Ovary (tissue), 9 donors: ENCODE results near the gene RAP1GAP2. TPM values are rescaled to one million over a fixed set of nuclear protein-coding genes. Genes with fewer than 3 reads are reported as not detected.

Source experiments
- DNase-seq, 5 donors: peaks; one replicate each; pipeline ENCODE4 v3.0.0-alpha.2; 2019 to 2020
- H3K27ac ChIP-seq, 2 donors: fragments of 200-600 bp; one replicate each; pipeline versions ENCODE4 v1.5.1 to v1.8.0; 2019 to 2022
- H3K27me3 ChIP-seq: fragments of 200-600 bp; one replicate; pipeline ENCODE4 v1.8.0; 2022
- H3K36me3 ChIP-seq: fragments of 200-600 bp; sonication (generic); one replicate; pipeline ENCODE4 v1.5.1; 2019
- H3K4me1 ChIP-seq: one replicate; pipeline ENCODE4 v1.8.1; 2013; ENCODE audit warnings: mild to moderate bottlenecking, moderate library complexity; ENCODE audit not compliant: insufficient read depth
- H3K4me3 ChIP-seq: fragments of 200-600 bp; sonication (generic); one replicate; pipeline ENCODE4 v1.5.1; 2017
- H3K9me3 ChIP-seq, 2 donors: fragments of 200-600 bp in 1 of 2; sonication (generic) in 1 of 2; one replicate each; pipeline versions ENCODE4 v1.5.1 to v1.8.1; 2013 to 2019; ENCODE audit warnings: mild to moderate bottlenecking in 1 of 2, moderate library complexity in 1 of 2
- CTCF ChIP-seq, 3 donors: fragments of 450-650 bp in 2 of 3; fragments of 200-600 bp in 1 of 3; IDR thresholded peaks; one replicate each; pipeline versions ENCODE4 v1.5.1 to v1.8.0; 2016 to 2022; ENCODE audit warnings: antibody characterized with exemption in 3 of 3, mild to moderate bottlenecking in 1 of 3
- EP300 ChIP-seq: sonication (generic); formaldehyde crosslinking; IDR thresholded peaks from one replicate; pipeline ENCODE4 v1.6.1; 2017; ENCODE audit warnings: antibody characterized with exemption
- POLR2A ChIP-seq: fragments of 450-650 bp; IDR thresholded peaks from one replicate; pipeline ENCODE4 v1.6.1; 2017; ENCODE audit warnings: antibody characterized with exemption, mild to moderate bottlenecking, moderate library complexity
- WGBS, 3 donors: extraction: QIAGEN DNeasy Blood & Tissue Kit in 1 of 3; methylation state at CpG; one replicate each; pipeline versions ENCODE4 v1.1.5 to v1.1.7; 2013 to 2017; 5-methylcytosine and 5-hydroxymethylcytosine counted together
- intact Hi-C, 4 donors: fragments of 100-400 bp; cut with DNase I; formaldehyde crosslinking; loops; one replicate each; pipeline versions ENCODE4 v1.11.0 to v1.15.1; 2022 to 2023
- polyA plus RNA-seq, 2 donors: library from polyadenylated mRNA; stranded (reverse); fragments of 200-250 nt in 1 of 2; fragments of 350-450 nt in 1 of 2; fragmentation: Illumina TruSeq in 1 of 2; extraction: RNeasy Lipid Tissue Mini Kit (QIAGEN cat#74804) in 1 of 2; gene quantifications; one replicate each; pipeline ENCODE4 v1.2.3, GENCODE V29; 2013 to 2014
- total RNA-seq, 7 donors: library from RNA; depleted of rRNA in 2 of 7; stranded (reverse); fragments of >200 nt in 2 of 7; fragmentation: NEBNext Ultra II Directional in 3 of 7; extraction: Animal tissue kit (Norgen Biotek cat#: 25700) in 3 of 7; gene quantifications; one replicate each; pipeline versions ENCODE4 v1.1.0 to v1.2.4, GENCODE V29; 2016 to 2023
- donor health status: DM: no; HTN: no; CAD: no; lungs with moderate emphysema.
- donor health status: DM: no; HTN: no; CAD: no.
- donor health status: Bipolar disorder and iron deficiency.
- donor health status: DM: yes; HTN: yes; CAD: no.
- donor health status: DM: no; HTN: no; CAD: no.
- donor health status: DM: yes; HTN: yes; CAD: no.

The RAP1GAP2 gene
- total and polyA plus RNA-seq, 9 donors, result 4.3 to 15.4 (median 12.3) TPM

GRCh38 chr17:3033248-3033640 is 237.0 kb downstream of the RAP1GAP2 start:
- intact Hi-C loops, result no loop called here
- H3K27me3 ChIP-seq, result no peaks in the 10 kb centered on the region
- H3K4me1 ChIP-seq, result no peaks in the 10 kb centered on the region
- no peak overlapping the region for H3K4me3 ChIP-seq
- no peaks in the 10 kb centered on the region for H3K9me3 ChIP-seq
- TF ChIP-seq EP300 (no peak), POLR2A (no peak), CTCF (IDR thresholded peaks at IDR 0.05) (no peak)
- H3K27ac ChIP-seq, result no peak overlapping the region
- no peaks in the 10 kb centered on the region for H3K36me3 ChIP-seq
- peak in 2 of 5 donors; percentile 5 to 10 for DNase-seq
- WGBS, 3 donors, result 81 to 84% (median 83%) methylated on average over 15 of the region's 15 CpGs

- H3K36me3 ChIP-seq, result no peaks in the 10 kb centered on the region
- no peaks in the 10 kb centered on the region for H3K27me3 ChIP-seq
- DNase-seq, result peak in 2 of 5 donors; percentile 7 to 11
- TF ChIP-seq EP300 (no peak), POLR2A (no peak), CTCF (IDR thresholded peaks at IDR 0.05) (no peak)
- no peak overlapping the region for H3K27ac ChIP-seq
- intact Hi-C loops, result no loop called here
- H3K9me3 ChIP-seq, result no peaks in the 10 kb centered on the region
- WGBS, 3 donors, result 65 to 70% (median 67%) methylated on average over 25 to 26 of the region's 26 CpGs
- H3K4me1 ChIP-seq, result no peaks in the 10 kb centered on the region
- H3K4me3 ChIP-seq, result no peak overlapping the region
These were observed 237.7 kb downstream of the RAP1GAP2 start for GRCh38 chr17:3033741-3034577.

- intact Hi-C loops, result no loop called here
- no peaks in the 10 kb centered on the region for H3K27me3 ChIP-seq
- no peaks in the 10 kb centered on the region for H3K4me1 ChIP-seq
- H3K9me3 ChIP-seq, result no peaks in the 10 kb centered on the region
- peak in 1 of 5 donors; percentile 7 for DNase-seq
- no peak overlapping the region for H3K27ac ChIP-seq
- WGBS, 3 donors, result 69 to 83% (median 79%) methylated on average over 8 to 9 of the region's 9 CpGs
- TF ChIP-seq POLR2A (no peak), CTCF (IDR thresholded peaks at IDR 0.05) (no peak), EP300 (no peak)
- no peak overlapping the region for H3K4me3 ChIP-seq
- H3K36me3 ChIP-seq, result no peaks in the 10 kb centered on the region
These were observed 238.3 kb downstream of the RAP1GAP2 start for GRCh38 chr17:3034578-3034920.

- Histone ChIP-seq H3K36me3 (no peaks in the 10 kb centered on the region), H3K27me3 (no peaks in the 10 kb centered on the region), H3K9me3 (no peaks in the 10 kb centered on the region), H3K27ac (no peak overlapping the region), H3K4me3 (no peak overlapping the region), H3K4me1 (no peaks in the 10 kb centered on the region)
- DNase-seq, result peak in 2 of 5 donors; percentile 1 to 4
- TF ChIP-seq POLR2A (no peak), CTCF (IDR thresholded peaks at IDR 0.05) (no peak), EP300 (no peak)
- intact Hi-C loops, result no loop called here
- WGBS, 3 donors, result 51 to 58% (median 55%) methylated on average over 13 of the region's 13 CpGs
These were observed 239.2 kb downstream of the RAP1GAP2 start for GRCh38 chr17:3035256-3035967.
